Measurements from ENCODE around the gene SLC17A3. TPM values are rescaled to one million over a fixed set of nuclear protein-coding genes. Genes with fewer than 3 reads are reported as not detected.

SLC17A3 gene
- total and polyA plus RNA-seq, 10 of the 15 experiments (the other 5 are each of a cell fraction or from before 2014, with no cell fraction given), result not detected

- no peak for TF ChIP-seq MLLT1 (IDR thresholded peaks at IDR 0.05)
- TF ChIP-seq CBX3 (IDR thresholded peaks at IDR 0.05; ENCODE audit: borderline replicate concordance, low read depth), result no peak
- no peak for TF ChIP-seq IKZF1 (conservative IDR thresholded peaks at IDR 0.05)
- TF ChIP-seq WRNIP1 (IDR thresholded peaks at IDR 0.05; ENCODE audit: borderline replicate concordance, low read depth, low read length), result no peak
- no peak for TF ChIP-seq GABPA (IDR thresholded peaks at IDR 0.05; ENCODE audit: low read depth)
- TF ChIP-seq PRDM15 (CRISPR knock-in tag; IDR thresholded peaks at IDR 0.05), result no peak
- no peak for TF ChIP-seq ESRRA (IDR thresholded peaks at IDR 0.05; ENCODE audit: low read length)
These were observed 25.8 kb upstream of the SLC17A3 start (continued) for GRCh38 chr6:25899580-25900408.
